ENCODE data around the gene DTHD1.

The DTHD1 gene

GRCh38 chr4:36269533-36270173 is 11.8 kb upstream of the DTHD1 start:
- no peak for DNase-seq (ENCODE audit: low spot score)

GRCh38 chr4:36273276-36273675 is 8.1 kb upstream of the DTHD1 start:
- no peak for DNase-seq (ENCODE audit: low spot score)

GRCh38 chr4:36274158-36274557 is 7.3 kb upstream of the DTHD1 start:
- DNase-seq (ENCODE audit: low spot score), result no peak

- no peak for DNase-seq (ENCODE audit: low spot score)
These were observed 3.9 kb upstream of the DTHD1 start for GRCh38 chr4:36277533-36277932.

GRCh38 chr4:36278789-36279188 is 2.6 kb upstream of the DTHD1 start:
- DNase-seq (ENCODE audit: low spot score), result no peak

GRCh38 chr4:36280555-36280954 is 861 bp upstream of the DTHD1 start:
- no peak for DNase-seq (ENCODE audit: low spot score)

GRCh38 chr4:36282503-36283030 is 1.2 kb downstream of the DTHD1 start:
- no peak for DNase-seq (ENCODE audit: low spot score)

GRCh38 chr4:36283912-36284465 is 2.6 kb downstream of the DTHD1 start:
- no peak for DNase-seq (ENCODE audit: low spot score)

GRCh38 chr4:36285784-36286480 is 4.5 kb downstream of the DTHD1 start:
- no peak for DNase-seq (ENCODE audit: low spot score)

- no peak for DNase-seq (ENCODE audit: low spot score)
These were observed 5.1 kb downstream of the DTHD1 start for GRCh38 chr4:36286481-36286871.

GRCh38 chr4:36288731-36289426 is 7.5 kb downstream of the DTHD1 start:
- no peak for DNase-seq (ENCODE audit: low spot score)

- DNase-seq (ENCODE audit: low spot score), result no peak
These were observed 9.2 kb downstream of the DTHD1 start for GRCh38 chr4:36290641-36291040.

- DNase-seq (ENCODE audit: low spot score), result no peak
These were observed 11.3 kb downstream of the DTHD1 start for GRCh38 chr4:36292556-36293188.

- no peak for DNase-seq (ENCODE audit: low spot score)
These were observed 19.7 kb downstream of the DTHD1 start for GRCh38 chr4:36301127-36301526.

GRCh38 chr4:36303426-36304137 is 22.2 kb downstream of the DTHD1 start:
- no peak for DNase-seq (ENCODE audit: low spot score)

GRCh38 chr4:36304138-36304681 is 22.8 kb downstream of the DTHD1 start:
- DNase-seq (ENCODE audit: low spot score), result no peak

- DNase-seq (ENCODE audit: low spot score), result no peak
These were observed 26.7 kb downstream of the DTHD1 start for GRCh38 chr4:36308150-36308549.

GRCh38 chr4:36310216-36310615 is 28.8 kb downstream of the DTHD1 start:
- DNase-seq (ENCODE audit: low spot score), result no peak

- DNase-seq (ENCODE audit: low spot score), result no peak
These were observed 29.4 kb downstream of the DTHD1 start for GRCh38 chr4:36310793-36311192.

- DNase-seq (ENCODE audit: low spot score), result no peak
These were observed 31.1 kb downstream of the DTHD1 start for GRCh38 chr4:36312511-36312910.

- DNase-seq (ENCODE audit: low spot score), result no peak
These were observed 31.9 kb downstream of the DTHD1 start for GRCh38 chr4:36313301-36313700.
